Measurements from ENCODE around the gene GAS7. TPM values are rescaled to one million over a fixed set of nuclear protein-coding genes. Genes with fewer than 3 reads are reported as not detected.
A peak's percentile ranks its signal among the peaks of the same experiment; 100 is the strongest.

The GAS7 gene
- total RNA-seq, 1 donor from 2014 or later, result 19.5 TPM

- H3K27ac Mint-ChIP-seq, result peak overlapping the region; percentile 58
- no peak for TF ChIP-seq CTCF (conservative IDR thresholded peaks at IDR 0.05)
- H3K4me1 Mint-ChIP-seq (ENCODE audit: unreplicated experiment), result peaks cover 24% of the 10 kb centered on the region
- peaks cover 8% of the 10 kb centered on the region for H3K27me3 Mint-ChIP-seq
- no peak overlapping the region for H3K4me3 Mint-ChIP-seq
- H3K9me3 Mint-ChIP-seq, result peaks cover 10% of the 10 kb centered on the region
- no peaks in the 10 kb centered on the region for H3K36me3 Mint-ChIP-seq
- no peak for DNase-seq (ENCODE audit: extremely low spot score, unreplicated experiment)
Observed at GRCh38 chr17:10067446-10068143, 130.8 kb downstream of the GAS7 start.

GRCh38 chr17:10064536-10064935 lies 133.9 kb downstream of the GAS7 start:
- peaks cover 7% of the 10 kb centered on the region for H3K27me3 Mint-ChIP-seq
- no peaks in the 10 kb centered on the region for H3K36me3 Mint-ChIP-seq
- peaks cover 10% of the 10 kb centered on the region for H3K9me3 Mint-ChIP-seq
- H3K4me3 Mint-ChIP-seq, result no peak overlapping the region
- H3K4me1 Mint-ChIP-seq (ENCODE audit: unreplicated experiment), result peaks cover 33% of the 10 kb centered on the region
- no peak overlapping the region for H3K27ac Mint-ChIP-seq
- no peak for DNase-seq (ENCODE audit: extremely low spot score, unreplicated experiment)
- TF ChIP-seq CTCF (conservative IDR thresholded peaks at IDR 0.05), result no peak

DNA sequence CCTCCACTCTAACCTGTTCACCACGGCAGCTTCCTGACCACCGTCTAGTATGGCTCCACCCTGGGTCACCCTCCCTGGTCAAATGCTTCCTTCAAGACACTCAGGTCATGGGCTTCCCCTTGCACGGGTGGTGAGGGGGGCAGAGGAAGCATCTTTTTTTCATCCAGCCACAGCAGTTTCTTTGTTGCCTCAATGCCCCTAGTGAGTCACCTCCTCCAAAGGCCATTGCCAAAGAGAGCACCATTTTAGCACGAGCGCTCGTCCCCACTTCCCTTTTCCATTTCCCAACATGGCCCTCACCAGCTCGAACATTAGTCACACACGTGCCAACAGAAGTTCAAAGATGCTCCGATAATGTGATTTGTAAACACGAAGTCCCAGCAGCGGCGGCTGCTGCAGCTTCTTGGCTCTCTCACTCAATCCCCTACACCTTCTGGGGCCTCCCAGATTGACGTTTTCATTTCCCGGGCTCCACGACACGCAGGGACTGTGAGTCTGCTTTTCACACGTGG lies 134.6 kb downstream of the GAS7 start:
- Mint-ChIP-seq H3K36me3 (no peaks in the 10 kb centered on the region), H3K27ac (no peak overlapping the region), H3K27me3 (peaks cover 2% of the 10 kb centered on the region), H3K9me3 (peaks cover 10% of the 10 kb centered on the region), H3K4me3 (no peak overlapping the region), H3K4me1 (ENCODE audit: unreplicated experiment) (peaks cover 28% of the 10 kb centered on the region)
- TF ChIP-seq CTCF (conservative IDR thresholded peaks at IDR 0.05), result no peak
- DNase-seq (ENCODE audit: extremely low spot score, unreplicated experiment), result no peak

- Mint-ChIP-seq H3K27ac (no peak overlapping the region), H3K4me1 (ENCODE audit: unreplicated experiment) (peaks cover 28% of the 10 kb centered on the region), H3K27me3 (peaks cover 2% of the 10 kb centered on the region), H3K36me3 (no peaks in the 10 kb centered on the region), H3K9me3 (peaks cover 10% of the 10 kb centered on the region), H3K4me3 (no peak overlapping the region)
- no peak for TF ChIP-seq CTCF (conservative IDR thresholded peaks at IDR 0.05)
- DNase-seq (ENCODE audit: extremely low spot score, unreplicated experiment), result no peak
Observed at GRCh38 chr17:10062691-10063385, 135.6 kb downstream of the GAS7 start.

GRCh38 chr17:10061111-10061845 lies 137.1 kb downstream of the GAS7 start:
- H3K27ac Mint-ChIP-seq, result peak overlapping the region; percentile 44
- no peaks in the 10 kb centered on the region for H3K36me3 Mint-ChIP-seq

More at GRCh38 chr17:10061111-10061845, 137.1 kb downstream of the GAS7 start:
- H3K4me3 Mint-ChIP-seq, result peak overlapping the region; percentile 39
- no peak for DNase-seq (ENCODE audit: extremely low spot score, unreplicated experiment)
- H3K9me3 Mint-ChIP-seq, result peaks cover 10% of the 10 kb centered on the region
- H3K27me3 Mint-ChIP-seq, result peaks cover 2% of the 10 kb centered on the region
- no peak for TF ChIP-seq CTCF (conservative IDR thresholded peaks at IDR 0.05)
- H3K4me1 Mint-ChIP-seq (ENCODE audit: unreplicated experiment), result peaks cover 28% of the 10 kb centered on the region

Data from type B pancreatic cell (in vitro differentiated cells).